ENCODE measurements around the gene ARHGEF18.

GRCh38 chr19:7395360-7396066 lies 46.8 kb downstream of the ARHGEF18 start:
- no peak for TF ChIP-seq CTCF (IDR thresholded peaks at IDR 0.05)
- TF ChIP-seq POLR2AphosphoS5 (IDR thresholded peaks at IDR 0.05), result no peak
- no peak for TF ChIP-seq EP300 (IDR thresholded peaks at IDR 0.05)

Measured in gastroesophageal sphincter (tissue), 3 donors.